Measurements from ENCODE around the gene PRPF6. TPM values are rescaled to one million over a fixed set of nuclear protein-coding genes. Genes with fewer than 3 reads are reported as not detected.
A peak's percentile ranks its signal among the peaks of the same experiment; 100 is the strongest.

Gene PRPF6
- total and polyA plus RNA-seq, 2 of the 13 experiments (the other 11 are each of a cell fraction or from before 2014, with no cell fraction given), result 63.7 to 101 TPM

DNA sequence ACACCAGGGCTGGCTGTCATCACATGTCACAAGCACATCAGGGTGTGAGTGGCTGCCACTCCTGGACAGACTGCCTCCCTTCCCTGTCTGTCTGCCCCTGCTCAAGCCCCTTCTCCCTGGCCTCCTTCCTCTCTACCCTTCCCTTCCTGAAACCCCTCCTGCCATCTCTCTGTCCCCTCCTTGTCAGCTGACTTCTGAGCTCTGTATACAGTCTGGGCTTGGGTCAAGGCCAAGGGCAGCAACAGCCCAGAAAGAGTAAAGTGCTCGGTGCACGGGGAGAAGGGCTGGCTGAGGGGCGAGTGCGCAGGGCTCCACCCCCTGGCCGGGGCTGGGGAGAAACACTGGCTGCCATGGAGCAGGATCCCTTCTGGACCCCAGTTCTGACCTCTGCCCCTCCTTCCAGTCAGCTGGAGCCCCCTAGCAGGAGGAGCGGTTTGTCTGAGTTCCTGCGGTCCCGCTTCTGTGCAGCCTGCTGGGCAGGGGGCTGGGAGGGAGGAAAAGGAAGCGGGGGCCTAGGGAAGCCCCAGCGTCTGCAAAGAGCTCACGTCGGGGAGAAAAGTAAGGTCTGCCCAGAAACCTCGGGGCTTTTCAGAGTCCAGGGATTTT lies 101.3 kb downstream of the PRPF6 start (continued):
- TF ChIP-seq GATAD2A (CRISPR knock-in tag; IDR thresholded peaks at IDR 0.05), result peak; percentile 57; the same call in 1 of the 2 replicates
- TF ChIP-seq PATZ1 (CRISPR knock-in tag; IDR thresholded peaks at IDR 0.05), result peak; percentile 80
- peak; percentile 26; the same call in 1 of the 2 replicates for TF ChIP-seq HNF1B (CRISPR knock-in tag; IDR thresholded peaks at IDR 0.05)
- TF ChIP-seq ZNF281 (CRISPR knock-in tag; IDR thresholded peaks at IDR 0.05; ENCODE audit: borderline replicate concordance), result peak; percentile 33; the same call in 1 of the 2 replicates
- TF ChIP-seq PTBP1 (IDR thresholded peaks at IDR 0.05; ENCODE audit: low read depth, low read length, poor library complexity, severe bottlenecking), result no peak
- TF ChIP-seq, protein P1, sequence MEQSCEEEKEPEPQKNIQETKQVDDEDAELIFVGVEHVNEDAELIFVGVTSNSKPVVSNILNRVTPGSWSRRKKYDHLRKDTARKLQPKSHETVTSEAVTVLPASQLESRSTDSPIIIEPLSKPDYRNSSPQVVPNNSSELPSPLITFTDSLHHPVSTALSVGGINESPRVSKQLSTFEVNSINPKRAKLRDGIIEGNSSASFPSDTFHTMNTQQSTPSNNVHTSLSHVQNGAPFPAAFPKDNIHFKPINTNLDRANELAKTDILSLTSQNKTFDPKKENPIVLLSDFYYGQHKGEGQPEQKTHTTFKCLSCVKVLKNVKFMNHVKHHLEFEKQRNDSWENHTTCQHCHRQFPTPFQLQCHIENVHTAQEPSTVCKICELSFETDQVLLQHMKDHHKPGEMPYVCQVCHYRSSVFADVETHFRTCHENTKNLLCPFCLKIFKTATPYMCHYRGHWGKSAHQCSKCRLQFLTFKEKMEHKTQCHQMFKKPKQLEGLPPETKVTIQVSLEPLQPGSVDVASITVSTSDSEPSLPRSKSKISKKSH (CRISPR knock-in tag; IDR thresholded peaks at IDR 0.05; ENCODE audit: borderline replicate concordance), result no peak
- no peak for TF ChIP-seq MEIS1 (CRISPR knock-in tag; IDR thresholded peaks at IDR 0.05; ENCODE audit: borderline replicate concordance)
- TF ChIP-seq THAP11 (CRISPR knock-in tag; IDR thresholded peaks at IDR 0.05), result peak; percentile 52; the same call in 1 of the 2 replicates
- TF ChIP-seq SRF (IDR thresholded peaks at IDR 0.05; ENCODE audit: low read depth, low read length), result no peak
- no peak for TF ChIP-seq CERS6 (CRISPR knock-in tag; IDR thresholded peaks at IDR 0.05)
- TF ChIP-seq ZNF205 (CRISPR knock-in tag; IDR thresholded peaks at IDR 0.05), result peak; percentile 82; the same call in 1 of the 2 replicates
- TF ChIP-seq ZNF496 (CRISPR knock-in tag; IDR thresholded peaks at IDR 0.05; ENCODE audit: insufficient replicate concordance), result no peak
- no peak for TF ChIP-seq ZNF460 (CRISPR knock-in tag; IDR thresholded peaks at IDR 0.05; ENCODE audit: borderline replicate concordance)
- TF ChIP-seq ZBTB38 (CRISPR knock-in tag; IDR thresholded peaks at IDR 0.05), result no peak
- no peak for TF ChIP-seq ZMYM2 (CRISPR knock-in tag; IDR thresholded peaks at IDR 0.05)
- TF ChIP-seq, protein P2, sequence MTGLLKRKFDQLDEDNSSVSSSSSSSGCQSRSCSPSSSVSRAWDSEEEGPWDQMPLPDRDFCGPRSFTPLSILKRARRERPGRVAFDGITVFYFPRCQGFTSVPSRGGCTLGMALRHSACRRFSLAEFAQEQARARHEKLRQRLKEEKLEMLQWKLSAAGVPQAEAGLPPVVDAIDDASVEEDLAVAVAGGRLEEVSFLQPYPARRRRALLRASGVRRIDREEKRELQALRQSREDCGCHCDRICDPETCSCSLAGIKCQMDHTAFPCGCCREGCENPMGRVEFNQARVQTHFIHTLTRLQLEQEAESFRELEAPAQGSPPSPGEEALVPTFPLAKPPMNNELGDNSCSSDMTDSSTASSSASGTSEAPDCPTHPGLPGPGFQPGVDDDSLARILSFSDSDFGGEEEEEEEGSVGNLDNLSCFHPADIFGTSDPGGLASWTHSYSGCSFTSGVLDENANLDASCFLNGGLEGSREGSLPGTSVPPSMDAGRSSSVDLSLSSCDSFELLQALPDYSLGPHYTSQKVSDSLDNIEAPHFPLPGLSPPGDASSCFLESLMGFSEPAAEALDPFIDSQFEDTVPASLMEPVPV (CRISPR knock-in tag; IDR thresholded peaks at IDR 0.05), result peak; percentile 29; the same call in 1 of the 2 replicates
- no peak for TF ChIP-seq ZSCAN31 (CRISPR knock-in tag; IDR thresholded peaks at IDR 0.05; ENCODE audit: low read depth)
- TF ChIP-seq ZNF850 (CRISPR knock-in tag; conservative IDR thresholded peaks at IDR 0.05), result no peak

Data from HepG2 (cell line).